ENCODE measurements around the gene ZNF726.
"Not testable (repeated sequence)": the region's sequence is repeated elsewhere in the genome, so short reads cannot be mapped to it uniquely, and the experiment has no call there.

Gene ZNF726

DNA sequence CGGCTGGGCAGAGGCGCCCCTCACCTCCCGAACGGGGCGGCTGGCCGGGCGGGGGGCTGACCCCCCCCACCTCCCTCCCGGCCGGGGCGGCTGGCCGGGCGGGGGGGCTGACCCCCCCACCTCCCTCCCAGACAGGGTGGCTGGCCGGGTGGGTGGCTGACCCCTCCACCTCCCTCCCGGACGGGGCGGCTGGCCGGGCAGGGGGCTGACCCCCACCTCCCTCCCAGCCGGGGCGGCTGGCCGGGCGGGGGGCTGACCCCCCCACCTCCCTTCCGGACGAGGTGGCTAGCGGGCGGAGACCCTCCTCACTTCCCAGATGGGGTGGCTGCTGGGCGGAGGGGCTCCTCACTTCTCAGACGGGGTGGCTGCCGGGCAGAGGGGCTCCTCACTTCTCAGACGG is 22.3 kb downstream of the ZNF726 start:
- not testable (repeated sequence) for DNase-seq (ENCODE audit: extremely low read depth in 1 of 2, low read depth in 1 of 2)

DNA sequence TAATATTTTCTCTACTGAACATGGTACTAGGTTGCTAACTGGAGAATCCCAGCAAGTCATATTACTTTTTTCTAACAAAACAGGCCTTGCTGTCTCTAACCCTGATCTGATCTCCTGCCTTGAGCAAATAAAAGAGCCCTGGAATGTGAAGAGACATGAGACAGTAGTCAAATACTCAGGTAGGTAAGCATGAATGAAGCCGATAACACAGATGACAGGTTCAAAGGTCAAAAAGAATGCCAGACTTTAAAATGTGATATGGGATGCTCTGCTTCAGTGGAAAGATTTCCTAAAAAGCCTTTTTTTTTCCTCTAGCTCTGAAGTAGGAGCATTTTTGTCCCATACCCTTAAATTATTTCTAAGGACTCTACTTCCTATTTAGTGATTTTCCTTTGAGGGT is 28.7 kb downstream of the ZNF726 start:
- DNase-seq (ENCODE audit: extremely low read depth in 1 of 2, low read depth in 1 of 2): no peak

DNA sequence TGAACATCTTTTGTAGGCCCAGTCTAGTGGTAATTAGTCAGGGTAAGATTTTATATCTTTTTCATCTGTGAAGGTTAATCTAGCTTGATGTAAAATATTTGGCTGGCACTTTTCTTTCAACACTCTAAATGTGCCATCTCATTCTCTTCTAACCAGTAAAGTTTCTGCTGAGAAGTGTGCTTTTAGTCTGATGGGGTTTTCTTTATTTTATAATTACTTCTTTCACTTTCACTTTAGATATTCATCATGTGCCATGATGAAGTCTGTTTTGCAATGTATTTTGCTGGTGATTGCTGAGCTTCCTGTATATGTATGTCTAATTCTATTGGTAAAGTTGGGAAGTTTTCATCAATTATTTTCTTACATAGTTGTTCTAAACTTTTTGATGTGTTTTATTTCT is 31.9 kb downstream of the ZNF726 start:
- no peak for DNase-seq (ENCODE audit: extremely low read depth in 1 of 2, low read depth in 1 of 2)

DNA sequence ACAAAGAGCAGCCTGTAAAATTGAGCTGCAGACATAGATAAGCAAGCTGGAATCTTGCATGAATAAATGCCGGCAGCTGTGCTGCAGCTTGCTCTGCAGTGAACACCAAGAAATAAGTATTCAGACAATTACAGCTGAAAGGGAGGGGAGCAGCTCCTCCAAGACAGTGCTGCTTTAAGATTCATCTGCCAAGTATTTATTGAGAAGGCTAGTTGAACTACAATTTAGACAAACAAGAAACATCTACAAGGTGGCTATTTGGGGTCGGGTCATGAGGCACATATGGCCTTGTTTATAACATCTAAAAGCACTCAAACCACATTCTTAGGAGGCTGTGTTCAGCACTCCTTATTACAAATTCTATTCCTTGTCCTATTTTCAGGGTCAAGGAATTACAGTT is 34.9 kb downstream of the ZNF726 start:
- DNase-seq (ENCODE audit: extremely low read depth in 1 of 2, low read depth in 1 of 2): no peak

DNA sequence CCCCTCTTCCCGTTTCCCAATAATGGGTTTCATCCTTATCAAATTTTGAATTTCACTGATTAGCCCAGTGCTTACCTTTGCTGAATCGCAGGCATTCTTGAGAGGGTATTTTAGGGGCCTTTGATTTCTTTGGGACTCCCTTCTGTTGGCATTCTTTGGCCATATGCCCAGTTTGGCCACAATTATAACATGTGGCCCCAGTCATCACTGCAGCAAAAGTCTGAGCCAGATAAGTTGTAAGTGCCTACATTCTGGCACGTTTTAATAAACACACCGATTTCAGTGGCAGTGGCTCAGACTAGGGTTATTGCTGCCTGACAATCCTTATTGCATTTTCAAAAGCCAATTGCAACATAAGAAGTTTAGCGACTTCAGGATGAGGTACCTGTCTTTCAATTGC is 41.4 kb downstream of the ZNF726 start:
- DNase-seq (ENCODE audit: extremely low read depth in 1 of 2, low read depth in 1 of 2): no peak

DNA sequence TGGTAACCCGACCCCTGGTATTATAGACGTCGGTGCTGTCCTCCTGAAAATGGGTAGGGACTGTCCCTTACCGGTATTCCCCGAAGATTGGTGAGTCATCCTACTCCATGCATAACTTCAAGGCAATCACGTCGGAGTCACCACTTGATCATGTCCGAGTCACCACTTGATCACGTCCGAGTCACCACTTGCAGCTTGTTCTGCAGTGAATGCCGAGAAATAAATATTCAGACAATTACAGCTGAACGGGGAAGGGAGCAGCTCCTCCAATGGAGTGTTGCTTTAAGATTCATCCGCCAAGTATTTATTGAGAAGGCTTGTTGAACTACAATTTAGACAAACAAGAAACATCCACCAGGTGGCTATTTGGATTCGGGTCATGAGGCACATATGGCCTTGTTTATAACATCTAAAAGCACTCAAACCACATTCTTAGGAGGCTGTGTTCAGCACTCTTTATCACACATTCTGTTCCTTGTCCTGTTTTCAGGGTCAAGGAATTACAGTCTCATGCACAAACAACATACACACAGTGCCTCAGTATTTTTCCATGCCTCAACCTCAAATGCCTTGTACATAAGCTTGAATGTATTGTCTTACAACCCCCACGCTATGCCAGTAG is 43.1 kb downstream of the ZNF726 start:
- DNase-seq (ENCODE audit: extremely low read depth in 1 of 2, low read depth in 1 of 2): no peak

DNA sequence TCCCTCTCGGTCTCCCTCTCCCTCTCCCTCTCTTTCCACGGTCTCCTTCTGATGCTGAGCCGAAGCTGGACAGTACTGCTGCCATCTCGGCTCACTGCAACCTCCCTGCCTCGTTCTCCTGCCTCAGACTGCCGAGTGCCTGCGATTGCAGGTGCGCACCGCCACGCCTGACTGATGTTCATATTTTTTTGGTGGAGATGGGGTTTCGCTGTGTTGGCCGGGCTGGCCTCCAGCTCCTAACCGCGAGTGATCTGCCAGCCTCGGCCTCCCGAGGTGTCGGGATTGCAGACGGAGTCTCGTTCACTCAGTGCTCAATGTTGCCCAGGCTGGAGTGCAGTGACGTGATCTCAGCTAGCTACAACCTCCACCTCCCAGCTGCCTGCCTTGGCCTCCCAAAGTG is 48.7 kb downstream of the ZNF726 start:
- not testable (repeated sequence) for DNase-seq (ENCODE audit: extremely low read depth in 1 of 2, low read depth in 1 of 2)

DNA sequence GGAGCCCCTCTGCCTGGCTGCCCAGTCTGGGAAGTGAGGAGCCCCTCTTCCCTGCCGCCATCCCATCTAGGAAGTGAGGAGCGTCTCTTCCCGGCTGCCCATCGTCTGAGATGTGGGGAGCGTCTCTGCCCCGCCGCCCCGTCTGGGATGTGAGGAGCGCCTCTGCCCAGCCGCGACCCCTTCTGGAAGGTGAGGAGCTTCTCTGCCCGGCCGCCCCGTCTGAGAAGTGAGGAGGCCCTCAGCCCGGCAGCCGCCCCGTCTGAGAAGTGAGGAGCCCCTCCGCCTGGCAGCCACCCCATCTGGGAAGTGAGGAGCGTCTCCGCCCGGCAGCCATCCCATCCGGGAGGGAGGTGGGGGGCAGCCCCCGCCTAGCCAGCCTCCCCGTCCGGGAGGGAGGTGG is 49.2 kb downstream of the ZNF726 start:
- not testable (repeated sequence) for DNase-seq (ENCODE audit: extremely low read depth in 1 of 2, low read depth in 1 of 2)

DNA sequence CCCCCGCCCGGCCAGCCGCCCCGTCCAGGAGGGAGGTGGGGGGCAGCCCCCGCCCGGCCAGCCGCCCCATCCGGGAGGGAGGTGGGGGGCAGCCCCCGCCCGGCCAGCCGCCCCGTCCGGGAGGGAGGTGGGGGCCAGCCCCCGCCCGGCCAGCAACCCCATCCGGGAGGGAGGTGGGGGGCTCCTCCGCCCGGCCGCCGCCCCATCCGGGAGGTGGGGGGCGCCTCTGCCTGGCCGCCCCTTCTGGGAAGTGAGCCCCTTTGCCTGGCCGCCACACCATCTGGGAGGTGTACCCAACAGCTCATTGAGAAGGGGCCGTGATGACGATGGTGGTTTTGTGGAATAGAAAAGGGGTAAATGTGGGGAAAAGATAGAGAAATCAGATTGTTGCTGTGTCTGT is 49.6 kb downstream of the ZNF726 start:
- not testable (repeated sequence) for DNase-seq (ENCODE audit: extremely low read depth in 1 of 2, low read depth in 1 of 2)

DNA sequence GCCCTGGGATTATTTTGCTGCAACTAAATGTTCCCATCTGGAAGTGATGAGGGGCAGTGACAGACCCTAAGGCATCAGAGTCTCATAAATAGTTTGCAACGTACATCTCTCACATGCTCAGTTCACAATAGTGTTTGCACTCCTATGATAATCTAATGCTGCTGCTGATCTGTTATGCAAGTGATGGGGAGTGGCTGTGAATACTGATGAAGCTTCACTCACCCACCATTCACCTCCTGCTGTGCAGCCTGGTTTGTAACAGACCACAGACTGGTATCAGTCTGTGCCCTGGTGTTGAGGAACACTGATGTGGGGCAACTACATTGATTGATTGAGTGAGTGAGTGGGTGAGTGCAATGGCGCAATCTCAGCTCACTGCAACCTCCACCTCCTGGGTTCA is 54.9 kb downstream of the ZNF726 start:
- DNase-seq (ENCODE audit: extremely low read depth in 1 of 2, low read depth in 1 of 2): no peak

DNA sequence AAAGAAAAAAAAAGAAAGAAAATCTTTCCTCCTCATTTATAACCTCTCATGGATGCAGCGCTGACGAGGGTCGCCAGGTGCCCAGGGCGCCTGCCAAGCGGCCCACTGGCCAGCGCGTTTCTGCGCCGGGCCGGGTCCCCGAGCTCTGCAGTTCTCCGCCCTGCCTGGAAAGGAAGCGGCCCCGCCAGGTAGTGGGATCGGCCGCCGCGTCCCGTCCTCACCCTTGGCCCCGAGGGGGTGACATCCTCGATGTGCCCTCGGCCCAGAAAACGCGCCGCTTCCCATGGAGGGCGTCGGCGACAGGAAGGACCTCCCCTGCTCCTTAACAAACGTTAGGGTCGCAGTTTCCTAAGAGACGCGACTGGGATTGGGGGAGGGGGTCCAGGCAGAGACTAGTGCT is 56.9 kb downstream of the ZNF726 start:
- DNase-seq (ENCODE audit: extremely low read depth in 1 of 2, low read depth in 1 of 2): no peak

DNA sequence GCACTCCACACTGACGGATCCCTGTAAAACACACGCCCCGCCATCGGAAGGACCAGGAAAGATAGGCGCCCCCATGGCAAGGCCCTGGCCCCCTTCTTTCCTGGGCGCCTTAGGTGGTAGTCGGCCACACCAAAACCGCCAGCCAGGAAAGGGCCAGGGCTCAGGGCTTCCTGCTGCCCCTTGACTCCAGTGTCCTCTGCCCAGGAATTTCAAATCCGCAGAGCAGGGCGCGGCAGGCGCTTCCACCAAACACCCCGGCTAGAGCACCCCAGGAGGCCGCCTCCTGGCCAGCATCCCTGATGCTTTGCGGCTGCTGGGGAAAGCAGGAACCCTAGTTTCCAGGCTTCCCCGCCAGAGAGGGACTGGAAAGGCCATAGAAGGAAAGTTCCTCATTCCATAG is 57.5 kb downstream of the ZNF726 start:
- DNase-seq (ENCODE audit: extremely low read depth in 1 of 2, low read depth in 1 of 2): no peak

DNA sequence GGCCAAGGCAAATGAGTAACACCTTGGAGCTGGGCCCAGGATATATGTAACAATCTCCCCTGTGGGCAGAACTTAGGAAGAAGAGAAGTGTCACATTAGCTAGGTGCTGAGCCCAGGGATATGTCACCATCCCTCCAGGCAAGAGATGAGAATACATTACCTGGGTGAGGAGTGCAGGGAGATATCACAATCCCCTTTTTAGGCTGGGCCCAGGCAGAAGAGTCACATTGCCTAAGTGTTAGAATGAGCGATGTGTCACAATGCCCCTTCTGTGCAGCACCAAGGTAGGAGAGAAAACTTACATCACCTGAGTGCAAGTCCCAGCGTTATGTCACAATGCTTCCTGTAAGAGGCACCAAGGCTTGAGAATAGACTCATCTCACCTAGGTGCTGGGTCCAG is 60.3 kb downstream of the ZNF726 start:
- DNase-seq (ENCODE audit: extremely low read depth in 1 of 2, low read depth in 1 of 2): no peak

DNA sequence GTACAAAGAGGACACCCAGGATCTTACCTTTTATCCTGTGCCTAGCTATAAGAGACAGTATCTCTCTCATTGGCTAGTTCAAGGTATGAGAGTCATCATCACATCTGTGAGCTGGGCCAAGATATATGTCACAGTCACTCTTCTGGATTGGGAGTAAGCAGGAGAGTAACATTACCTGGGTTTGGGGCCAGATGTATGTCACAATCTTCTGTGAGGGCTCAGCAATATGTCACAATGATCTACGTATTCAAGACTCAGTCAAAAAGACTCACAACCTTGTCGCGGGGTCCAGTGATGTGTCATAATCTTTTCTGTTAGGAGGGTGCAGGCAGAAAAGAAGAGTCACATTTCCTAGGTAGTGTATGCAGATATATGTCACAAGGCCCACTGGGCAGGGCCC is 61.9 kb downstream of the ZNF726 start:
- not testable (repeated sequence) for DNase-seq (ENCODE audit: extremely low read depth in 1 of 2, low read depth in 1 of 2)

DNA sequence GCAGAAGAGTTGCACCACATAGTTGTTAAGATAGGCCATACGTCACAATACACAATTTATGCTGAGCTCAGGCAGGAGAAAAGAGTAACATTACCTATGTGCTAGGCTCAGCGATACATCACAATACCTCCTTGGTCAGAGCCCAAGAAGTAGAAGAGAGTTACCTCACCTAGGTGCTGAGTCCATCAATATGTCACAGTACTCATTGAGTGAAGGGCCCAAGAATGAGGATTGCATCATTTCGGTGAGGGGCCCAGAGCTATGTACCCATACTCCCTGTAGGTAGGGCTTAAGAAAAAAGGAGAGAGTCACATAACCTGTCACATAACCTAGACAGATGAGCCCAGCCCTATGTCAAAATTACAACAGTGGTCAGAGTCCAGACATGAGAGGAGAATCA is 62.6 kb downstream of the ZNF726 start:
- not testable (repeated sequence) for DNase-seq (ENCODE audit: extremely low read depth in 1 of 2, low read depth in 1 of 2)

DNA sequence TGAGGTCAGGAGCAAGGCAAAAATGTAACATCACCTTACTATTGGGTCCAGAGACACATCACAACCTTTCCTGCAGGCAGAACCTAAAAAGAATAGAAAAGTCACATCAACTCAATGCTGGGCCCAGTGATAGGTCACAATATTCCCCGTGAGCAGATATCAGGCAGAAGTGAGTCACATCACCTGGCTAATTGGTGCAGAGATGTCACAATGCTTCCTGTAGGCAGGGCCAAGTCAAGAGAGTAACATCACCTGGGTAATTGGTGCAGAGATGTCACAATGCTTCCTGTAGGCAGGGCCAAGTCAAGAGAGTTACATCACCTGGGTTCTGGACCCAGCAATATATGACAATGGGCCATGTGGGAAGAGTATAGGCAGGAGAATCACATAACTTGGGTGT is 63.4 kb downstream of the ZNF726 start:
- no peak for DNase-seq (ENCODE audit: extremely low read depth in 1 of 2, low read depth in 1 of 2)

DNA sequence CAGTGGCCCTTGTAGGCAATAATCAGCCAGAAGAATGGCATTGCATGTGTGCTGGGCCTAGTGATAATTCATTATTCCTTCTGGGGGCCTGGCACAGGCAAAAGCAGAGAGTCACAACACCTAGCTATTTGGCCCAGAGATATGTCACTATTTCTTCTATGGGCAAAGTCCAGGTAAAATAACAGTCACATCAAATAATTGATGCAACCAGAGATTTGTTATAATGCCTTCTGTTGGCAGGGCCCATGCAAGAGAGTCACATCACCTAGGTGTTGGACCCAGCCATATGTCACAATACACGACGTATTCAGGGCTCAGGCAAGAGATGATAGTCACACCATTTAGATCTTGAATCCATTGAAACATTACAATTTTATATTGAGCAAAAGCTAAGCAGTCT is 66.1 kb downstream of the ZNF726 start:
- DNase-seq (ENCODE audit: extremely low read depth in 1 of 2, low read depth in 1 of 2): no peak

DNA sequence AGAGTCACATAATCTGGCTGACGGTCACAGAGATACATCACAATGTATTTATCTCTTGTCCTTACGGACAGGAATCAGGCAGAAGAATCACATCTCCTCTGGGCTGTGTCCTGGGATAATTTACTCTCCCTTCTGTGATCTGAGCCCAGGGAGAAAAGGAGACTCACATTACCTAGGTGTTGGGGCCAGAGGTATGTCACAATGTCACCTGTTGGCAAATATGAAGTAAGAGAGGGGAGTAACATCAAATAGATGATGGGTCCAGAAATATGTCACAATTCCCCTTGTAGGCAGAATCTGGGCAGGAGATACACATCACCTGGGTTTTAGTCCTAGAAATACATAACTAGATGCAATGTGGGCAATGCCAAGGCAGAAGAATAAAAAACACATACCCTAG is 67.2 kb downstream of the ZNF726 start:
- no peak for DNase-seq (ENCODE audit: extremely low read depth in 1 of 2, low read depth in 1 of 2)

DNA sequence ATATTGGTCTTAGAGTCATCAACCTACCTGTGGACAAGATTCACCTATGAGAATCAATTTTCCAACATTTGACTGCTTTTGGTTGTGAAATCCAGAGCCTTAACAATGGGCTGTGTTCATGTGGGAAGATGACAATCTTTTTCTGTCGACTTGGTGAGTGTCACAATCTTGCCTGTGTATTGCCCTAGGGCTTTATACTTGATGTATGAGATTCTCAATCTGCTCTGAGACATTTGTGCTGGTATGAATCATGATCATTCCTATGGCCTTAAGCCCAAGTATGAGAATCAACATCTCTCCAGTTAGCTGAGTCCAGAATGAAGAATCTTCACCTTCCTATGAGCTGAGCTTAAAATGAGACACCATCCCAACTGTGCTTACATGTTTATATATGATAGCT is 68.7 kb downstream of the ZNF726 start:
- DNase-seq (ENCODE audit: extremely low read depth in 1 of 2, low read depth in 1 of 2): no peak
